Measurements from ENCODE around the gene TRIM45.
"Not testable (repeated sequence)": the region's sequence is repeated elsewhere in the genome, so short reads cannot be mapped to it uniquely, and the experiment has no call there.

The TRIM45 gene, protein sequence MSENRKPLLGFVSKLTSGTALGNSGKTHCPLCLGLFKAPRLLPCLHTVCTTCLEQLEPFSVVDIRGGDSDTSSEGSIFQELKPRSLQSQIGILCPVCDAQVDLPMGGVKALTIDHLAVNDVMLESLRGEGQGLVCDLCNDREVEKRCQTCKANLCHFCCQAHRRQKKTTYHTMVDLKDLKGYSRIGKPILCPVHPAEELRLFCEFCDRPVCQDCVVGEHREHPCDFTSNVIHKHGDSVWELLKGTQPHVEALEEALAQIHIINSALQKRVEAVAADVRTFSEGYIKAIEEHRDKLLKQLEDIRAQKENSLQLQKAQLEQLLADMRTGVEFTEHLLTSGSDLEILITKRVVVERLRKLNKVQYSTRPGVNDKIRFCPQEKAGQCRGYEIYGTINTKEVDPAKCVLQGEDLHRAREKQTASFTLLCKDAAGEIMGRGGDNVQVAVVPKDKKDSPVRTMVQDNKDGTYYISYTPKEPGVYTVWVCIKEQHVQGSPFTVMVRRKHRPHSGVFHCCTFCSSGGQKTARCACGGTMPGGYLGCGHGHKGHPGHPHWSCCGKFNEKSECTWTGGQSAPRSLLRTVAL

DNA sequence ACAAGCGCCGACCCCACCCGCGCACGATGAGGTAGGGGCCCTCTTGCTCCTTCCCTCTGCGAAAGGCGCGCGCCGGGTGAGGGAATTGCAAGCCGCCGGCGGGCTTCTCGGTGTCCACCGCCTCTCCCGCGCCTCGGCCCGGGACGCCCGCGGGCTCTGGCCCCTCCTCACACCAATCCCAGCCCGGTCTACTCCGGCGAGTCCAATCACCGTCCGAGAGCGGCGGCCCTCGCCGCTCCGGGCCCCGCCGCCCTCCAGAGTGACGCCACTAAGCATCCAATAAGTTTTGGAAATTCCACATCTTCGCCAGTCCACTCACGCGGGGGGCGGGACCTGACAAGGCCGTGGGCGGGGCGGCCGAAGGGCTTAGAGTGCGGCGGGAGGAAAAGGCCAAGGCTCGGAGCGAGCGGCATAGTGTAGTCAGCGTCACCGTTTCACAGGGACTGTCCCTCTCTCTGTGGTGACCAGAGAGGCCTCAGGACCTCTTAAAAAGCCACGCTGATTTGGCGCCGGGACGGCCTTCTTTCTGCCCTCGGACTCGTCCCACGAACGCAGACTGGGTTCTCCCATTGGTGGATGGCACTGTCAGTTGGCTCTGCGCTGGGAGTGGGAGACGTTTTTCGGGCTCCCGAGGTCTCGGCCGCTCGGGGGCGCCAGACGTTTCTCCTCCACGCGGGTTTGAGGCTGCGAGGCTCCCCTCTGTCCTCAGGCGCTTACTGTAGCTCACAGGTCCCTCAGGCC is at the start of gene TRIM45:
Gene TRIM45, minus strand, starts transcription at position 161 of the 741 bp plus-strand sequence. CDS start 548 bp downstream, outside the sequence.
- peak; percentile 72 for DNase-seq (ENCODE audit: low read depth)

DNA sequence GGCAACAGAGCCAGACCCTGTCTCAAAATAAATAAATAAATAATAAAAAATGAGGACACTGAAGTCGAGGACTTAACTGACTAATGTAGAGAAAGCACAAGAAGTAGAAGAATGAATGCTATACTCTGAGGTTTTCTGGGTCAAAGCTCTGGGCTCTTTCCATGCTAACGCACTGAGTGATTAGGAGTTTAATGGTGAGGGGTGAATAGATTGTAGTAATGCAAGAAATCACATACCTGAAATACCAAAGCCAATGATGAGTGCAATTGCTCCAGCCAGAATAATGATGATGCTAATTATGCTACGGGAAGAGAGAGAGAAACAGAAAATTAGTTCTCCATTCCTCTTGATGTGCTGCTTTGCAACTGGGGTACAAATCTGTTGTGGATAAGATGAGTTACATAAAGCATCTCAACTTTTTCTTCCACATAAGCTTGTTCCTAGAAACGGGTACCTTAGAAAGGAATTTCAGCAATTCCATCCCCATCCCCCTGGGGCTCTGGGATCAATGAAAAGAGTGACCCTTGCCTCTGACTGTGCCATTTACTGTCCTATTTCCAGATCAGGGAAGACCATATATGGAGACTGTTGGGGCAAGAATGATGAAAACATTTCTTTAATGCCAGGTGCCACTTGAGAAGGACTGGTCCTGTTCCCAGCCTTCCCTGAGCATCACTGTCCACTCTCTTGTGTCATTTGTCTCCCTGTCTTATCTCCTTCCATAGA is 48.5 kb upstream of the TRIM45 start:
- no peak for DNase-seq (ENCODE audit: low read depth)

DNA sequence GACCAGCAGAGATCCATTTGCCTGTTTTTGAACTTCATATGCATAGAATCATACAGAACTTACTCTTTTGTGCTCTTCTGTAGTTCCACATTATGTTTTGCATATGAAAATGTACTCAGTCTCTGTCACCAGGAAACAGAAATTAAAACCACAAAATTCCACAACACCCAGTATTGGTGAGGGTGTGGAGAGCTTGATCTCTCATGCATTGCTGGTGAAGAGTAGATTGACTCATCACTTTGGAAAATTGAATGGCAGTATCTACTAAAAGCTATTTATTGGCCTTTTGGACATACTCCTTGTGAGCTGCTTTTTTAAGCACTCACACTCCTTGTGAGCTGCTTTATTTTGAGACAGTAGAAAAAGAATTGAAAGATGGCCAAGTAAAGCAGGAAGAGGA is 45.9 kb upstream of the TRIM45 start:
- no peak for DNase-seq (ENCODE audit: low read depth)

DNA sequence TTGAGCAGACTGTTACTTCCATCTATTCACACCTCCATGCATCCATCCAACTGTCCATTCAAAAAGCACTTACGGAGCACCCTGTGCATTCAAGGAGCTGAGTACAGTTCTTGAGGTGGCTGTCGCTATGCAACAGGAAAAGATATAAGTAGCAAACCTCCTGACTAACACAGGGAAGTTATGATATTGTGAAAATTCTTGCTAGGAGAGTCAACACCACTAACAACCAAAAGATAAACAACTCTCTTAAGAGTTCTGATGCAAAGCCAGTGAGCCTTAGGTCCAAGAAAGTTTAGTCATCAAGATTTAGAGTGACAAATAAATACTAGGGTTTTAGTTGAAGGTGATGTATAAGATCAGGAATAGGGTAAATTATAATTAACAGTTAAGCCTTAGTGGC is 44.5 kb upstream of the TRIM45 start:
- DNase-seq (ENCODE audit: low read depth): no peak

DNA sequence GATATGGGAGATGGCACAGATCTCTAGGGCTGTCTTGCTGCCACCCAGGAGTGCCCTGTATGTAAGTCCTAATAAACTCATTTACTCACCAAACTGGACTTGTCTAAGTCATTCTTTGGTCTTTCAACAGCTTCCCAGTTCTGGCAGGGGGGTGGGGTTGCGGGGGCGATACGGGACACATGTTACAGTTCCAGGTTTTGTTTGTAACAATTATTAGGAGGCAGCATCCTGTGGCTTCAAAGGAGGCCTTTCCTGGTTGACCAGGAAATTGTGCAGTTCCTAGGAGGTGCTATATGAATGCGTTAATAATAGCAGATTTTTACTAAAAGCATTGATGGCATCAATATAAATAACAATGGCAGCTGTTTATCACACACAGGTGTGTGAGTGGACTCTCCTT is 42.7 kb upstream of the TRIM45 start:
- no peak for DNase-seq (ENCODE audit: low read depth)

DNA sequence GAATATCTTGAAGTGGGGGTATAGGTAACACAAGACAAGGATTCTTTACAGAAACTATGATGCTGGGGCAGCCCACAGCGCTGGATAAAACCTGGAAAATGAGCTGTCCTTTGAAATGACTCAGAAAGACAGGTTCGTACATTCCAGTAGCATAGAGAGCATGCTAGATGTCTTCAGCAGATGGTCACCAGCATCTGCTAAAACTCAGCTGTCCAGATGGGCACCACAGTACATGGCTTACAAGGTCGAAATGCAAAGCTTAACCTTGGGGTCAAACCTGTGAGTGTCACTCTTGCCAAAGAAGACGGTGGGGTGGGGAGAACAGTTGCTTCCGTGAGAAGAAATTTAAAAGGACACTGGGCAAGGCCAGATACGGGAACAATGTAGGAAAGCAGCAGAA is 41.3 kb upstream of the TRIM45 start:
- DNase-seq (ENCODE audit: low read depth): no peak

DNA sequence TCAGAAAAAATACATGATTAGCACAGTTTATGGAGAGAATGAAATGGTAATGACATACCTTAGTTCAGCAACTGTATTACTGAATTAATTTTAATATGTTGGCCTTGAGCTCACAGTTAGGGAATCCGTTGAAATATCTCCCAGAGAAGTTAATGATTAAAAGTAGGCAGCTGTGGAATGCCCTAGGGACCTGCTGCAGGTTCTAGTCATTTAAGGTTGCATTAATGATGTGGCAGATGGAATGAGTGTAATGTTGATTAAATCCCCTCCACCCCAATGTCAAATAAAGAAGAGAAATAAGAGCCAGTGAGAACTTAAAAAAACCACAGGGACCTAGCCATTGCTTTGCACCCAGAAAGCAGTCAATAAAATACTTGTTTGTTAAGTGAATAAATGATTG is 40.3 kb upstream of the TRIM45 start:
- no peak for DNase-seq (ENCODE audit: low read depth)

DNA sequence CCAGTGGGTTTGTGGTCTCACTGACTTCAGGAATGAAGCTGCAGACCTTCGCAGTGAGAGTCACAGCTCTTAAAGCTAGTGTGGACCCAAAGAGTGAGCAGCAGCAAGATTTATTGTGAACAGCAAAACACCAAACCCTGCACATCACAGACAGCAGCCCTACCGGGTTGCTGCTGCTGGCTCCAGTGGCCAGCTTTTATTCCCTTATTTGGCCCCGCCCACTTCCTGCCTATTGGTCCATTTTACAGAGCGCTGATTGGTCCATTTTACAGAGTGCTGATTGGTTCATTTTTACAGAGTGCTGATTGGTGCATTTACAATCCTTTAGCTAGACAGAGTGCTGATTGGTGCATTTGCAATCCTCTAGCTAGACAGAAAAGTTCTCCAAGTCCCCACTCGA is 29.8 kb upstream of the TRIM45 start:
- DNase-seq (ENCODE audit: low read depth): not testable (repeated sequence)

DNA sequence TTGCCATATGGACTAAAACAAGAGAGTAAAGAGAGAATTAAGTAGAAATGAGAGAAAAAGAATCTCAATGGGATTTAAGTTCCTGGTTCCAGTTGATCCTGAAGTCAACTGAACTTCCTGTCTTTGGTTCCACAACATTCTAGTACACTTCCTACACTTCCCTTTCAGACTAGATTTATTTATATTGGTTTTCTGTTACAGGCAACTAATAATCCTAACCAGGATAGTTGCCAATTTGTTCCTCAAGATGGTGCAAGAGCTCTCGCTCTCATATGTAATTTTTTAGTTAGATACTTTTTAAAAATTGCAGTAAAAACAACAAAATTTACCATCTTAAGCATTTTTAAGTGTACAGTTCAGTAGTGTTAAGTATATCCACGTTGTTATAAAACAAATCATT is 28.8 kb upstream of the TRIM45 start:
- DNase-seq (ENCODE audit: low read depth): no peak

DNA sequence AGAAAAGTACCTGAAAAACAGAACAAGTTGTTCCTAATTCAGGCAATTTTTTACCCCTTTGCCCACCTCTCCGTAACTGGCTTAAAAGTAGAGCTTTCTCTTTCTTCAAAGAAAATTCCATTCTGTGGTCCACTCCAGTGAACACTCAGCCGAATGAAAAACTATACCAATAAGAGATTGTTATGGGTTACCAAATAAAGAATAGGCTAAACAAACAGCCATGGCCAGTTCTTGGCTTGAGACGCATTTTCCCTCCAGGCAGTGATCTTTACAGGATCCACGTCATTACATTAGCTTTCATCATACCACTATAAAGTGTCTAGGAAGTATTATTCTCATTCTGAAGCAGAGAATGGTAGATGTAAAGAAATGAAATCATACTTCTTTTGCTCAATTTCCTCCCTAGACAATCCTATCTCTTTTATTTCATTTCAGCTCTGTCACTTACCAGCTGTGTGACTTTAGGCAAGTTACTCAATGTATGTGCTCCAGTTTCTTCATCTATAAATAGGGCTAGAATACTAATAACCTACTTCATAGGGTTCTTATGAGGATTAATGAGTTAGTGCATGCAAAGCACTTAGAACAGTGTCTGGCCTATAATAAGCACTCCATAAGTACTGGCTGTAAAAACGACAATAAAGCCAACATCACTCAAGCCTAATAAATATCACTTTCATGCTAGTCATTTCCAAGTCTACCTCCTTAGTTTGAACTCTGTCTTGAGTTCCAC is 26.5 kb upstream of the TRIM45 start:
- no peak for DNase-seq (ENCODE audit: low read depth)

DNA sequence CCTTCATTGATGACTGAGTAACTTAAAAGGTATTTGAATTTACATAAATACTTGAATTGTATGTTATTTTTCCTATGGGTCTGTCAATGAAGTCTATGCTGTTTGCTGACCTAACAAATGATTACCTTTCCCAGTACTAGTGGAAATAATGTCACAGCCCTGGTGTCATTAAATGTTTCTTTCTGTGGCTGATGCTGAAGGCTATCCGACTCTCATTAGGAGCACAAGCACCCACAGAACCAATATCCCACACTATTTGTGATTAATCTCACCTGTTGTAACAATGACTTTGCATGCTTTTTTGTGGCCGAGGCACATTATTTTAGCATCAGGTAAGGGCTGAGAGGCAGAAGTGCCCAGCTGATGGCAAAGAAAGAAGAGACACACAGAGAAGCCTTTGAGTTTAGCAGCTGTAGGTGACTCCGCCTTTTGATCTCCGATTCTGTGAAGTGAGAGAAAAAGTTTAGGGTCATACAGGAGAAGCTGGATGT is 25.8 kb upstream of the TRIM45 start:
- DNase-seq (ENCODE audit: low read depth): no peak

DNA sequence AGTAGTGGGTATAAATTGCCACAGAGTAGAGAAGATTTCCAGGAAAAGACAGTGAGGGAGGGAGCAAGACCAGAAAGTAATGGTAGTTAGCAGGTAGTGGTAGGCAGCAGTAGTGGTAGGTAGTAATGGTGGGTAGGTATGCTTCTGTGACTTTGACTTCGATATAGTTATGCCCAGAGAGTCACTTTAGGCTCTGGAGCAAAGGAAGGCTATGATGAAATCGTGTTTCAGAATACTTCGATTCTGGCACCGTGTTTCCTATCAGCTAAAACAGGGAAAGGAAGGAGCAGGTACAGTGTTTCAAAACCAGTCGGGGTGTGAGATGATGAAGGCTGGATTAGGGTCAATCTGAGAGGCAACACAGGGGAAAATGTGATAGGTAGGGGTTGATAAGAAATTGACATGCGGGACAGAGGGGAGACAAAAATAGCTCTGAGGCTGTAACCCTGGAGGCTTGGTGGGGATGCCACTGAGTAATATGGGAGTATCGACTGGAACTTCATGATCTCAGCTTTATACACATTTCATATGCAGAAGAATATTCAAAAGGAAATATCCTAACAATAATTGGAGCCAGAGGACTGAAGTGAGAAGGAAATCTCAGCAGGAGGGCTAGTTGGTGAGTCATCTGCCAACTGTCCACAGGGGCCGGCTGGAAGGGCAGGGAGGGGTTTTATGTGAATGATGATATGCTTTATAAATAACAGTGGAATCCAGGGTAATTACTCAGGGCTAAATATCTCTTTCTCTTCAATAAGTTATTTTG is 25.2 kb upstream of the TRIM45 start:
- no peak for DNase-seq (ENCODE audit: low read depth)

DNA sequence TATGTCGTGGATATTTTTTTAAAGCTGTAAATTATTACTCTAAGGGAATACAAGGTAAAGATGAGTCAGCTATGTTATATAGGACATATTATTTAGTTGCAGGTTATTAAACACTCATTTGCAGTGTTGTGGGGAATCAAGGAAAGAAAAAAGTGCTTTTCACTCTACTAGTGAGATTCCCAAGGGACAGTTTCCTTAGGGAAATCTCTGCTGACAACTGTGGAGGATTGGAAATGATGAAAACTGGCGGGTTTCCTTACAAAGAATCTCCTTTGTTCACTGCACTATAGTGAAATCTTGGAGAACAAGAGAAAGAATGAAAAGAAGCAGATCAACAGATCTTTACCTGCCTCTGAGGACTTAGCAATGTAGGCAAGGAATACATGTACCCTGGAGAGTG is 24.5 kb upstream of the TRIM45 start:
- no peak for DNase-seq (ENCODE audit: low read depth)

DNA sequence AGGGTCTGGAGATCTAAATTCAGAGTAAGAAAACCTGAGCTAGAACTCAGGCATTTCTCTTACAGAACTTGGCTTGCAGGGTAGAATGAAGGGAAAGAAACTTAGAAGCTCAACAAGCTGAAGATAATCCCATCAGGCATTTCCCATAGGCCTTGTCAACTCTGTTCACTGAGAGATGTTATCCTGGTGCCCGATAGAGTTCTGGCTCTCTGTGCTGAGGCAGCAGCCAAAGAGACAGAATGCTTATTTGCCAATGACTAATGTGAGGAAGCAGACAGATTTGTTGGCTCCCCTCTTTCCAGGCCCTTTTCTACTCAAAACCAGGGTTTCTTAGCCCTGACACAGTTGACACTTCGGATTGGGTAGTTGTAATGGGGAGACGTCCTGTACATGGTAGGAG is 22.3 kb upstream of the TRIM45 start:
- DNase-seq (ENCODE audit: low read depth): no peak

DNA sequence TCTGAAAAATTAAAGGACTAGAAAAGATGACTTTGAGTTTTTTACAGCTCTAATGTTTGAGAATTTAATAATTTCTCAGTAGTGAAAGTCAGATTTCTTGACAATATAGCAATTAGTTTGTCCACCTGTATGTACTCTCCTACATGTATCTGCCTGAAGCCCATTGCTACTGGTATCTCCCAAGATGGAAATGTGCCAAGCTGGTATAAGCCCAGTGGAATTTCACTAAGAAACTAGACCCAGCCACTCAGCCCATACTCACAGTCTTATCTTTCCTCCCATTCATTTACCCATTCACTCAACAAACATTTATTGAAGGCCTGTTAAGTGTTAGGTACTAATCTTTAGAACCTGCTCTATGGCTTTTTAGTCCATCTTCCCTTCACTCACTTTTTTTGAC is 21.6 kb upstream of the TRIM45 start:
- DNase-seq (ENCODE audit: low read depth): no peak

DNA sequence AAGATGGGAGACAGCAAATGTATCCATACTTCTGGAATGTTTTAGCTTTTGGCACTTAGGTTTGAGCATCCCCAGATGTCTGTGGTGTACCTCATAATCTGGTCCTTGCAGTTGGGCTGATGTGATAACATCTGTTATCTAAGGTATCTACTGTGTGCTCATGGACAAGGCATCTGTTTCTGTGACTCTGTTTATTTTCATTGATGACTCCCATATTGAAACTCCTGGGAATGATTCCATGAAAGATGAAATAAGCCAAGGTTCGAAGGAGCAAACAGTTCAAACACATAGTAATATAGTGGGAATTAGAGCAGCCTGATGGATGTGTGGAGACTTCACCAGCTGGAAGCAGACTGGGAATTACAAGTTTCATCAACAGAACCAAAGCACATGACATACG is 20.7 kb upstream of the TRIM45 start:
- DNase-seq (ENCODE audit: low read depth): no peak

DNA sequence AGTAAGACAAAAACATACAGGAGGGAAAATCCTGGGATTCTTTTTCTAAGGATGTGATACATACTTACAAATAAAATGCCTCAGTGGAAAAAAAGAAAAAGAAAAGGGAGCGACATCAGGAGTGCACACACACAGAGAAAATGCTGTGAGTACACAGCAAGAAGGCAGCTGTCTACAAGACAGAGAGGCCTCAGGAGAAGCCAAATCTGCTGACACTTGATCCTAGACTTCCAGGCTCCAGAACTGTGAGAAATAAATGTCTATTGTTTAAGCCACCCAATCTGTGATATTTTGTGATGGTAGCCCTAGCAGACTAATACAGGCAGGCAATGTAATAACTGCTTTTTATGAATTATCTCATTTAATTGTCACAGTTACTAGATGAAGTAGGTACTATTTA is 17.0 kb upstream of the TRIM45 start:
- DNase-seq (ENCODE audit: low read depth): no peak

DNA sequence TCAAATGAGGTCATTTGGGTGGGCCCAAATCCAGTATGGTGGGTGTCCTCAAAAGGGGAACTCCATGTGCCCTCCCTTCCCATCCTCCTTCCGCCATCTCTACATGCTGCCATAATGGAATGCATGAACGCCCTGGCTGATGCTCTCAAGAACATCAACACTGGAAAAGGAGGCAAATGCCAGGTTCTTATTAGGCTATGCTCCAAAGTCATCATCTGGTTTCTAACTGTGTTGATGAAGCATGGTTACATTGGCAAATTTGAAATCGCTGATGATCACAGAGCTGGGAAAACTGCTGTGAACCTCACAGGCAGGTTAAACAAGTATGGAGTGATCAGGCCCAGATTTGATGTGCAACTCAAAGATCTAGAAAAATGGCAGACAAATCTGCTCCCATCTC is 16.6 kb upstream of the TRIM45 start:
- no peak for DNase-seq (ENCODE audit: low read depth)

DNA sequence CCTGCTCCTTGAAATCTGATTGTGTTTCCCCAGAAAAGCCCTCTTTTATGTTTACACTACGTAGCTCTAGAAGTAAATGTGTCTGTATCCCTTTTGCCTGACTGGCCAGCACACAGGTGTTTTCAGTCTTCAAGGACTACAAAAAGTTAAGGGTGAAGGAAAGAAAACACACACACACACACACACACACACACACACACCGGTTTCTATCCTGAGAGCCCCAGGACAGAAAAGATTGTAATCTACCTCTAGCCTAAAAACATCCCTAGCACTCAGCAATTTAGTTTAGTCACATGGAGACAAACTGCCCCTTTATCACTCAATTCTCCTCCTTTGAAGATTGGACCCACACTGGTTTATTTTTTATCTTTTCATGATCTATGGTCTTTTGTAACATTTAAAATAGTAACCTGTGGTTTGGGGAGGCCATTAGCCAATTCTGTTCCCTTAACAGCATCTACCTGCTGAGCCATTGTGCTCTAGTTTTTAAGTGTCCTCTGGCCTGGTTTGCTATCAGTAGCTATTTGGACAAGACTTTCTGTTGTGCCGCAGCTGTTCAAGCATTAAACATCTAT is 15.8 kb upstream of the TRIM45 start:
- no peak for DNase-seq (ENCODE audit: low read depth)

DNA sequence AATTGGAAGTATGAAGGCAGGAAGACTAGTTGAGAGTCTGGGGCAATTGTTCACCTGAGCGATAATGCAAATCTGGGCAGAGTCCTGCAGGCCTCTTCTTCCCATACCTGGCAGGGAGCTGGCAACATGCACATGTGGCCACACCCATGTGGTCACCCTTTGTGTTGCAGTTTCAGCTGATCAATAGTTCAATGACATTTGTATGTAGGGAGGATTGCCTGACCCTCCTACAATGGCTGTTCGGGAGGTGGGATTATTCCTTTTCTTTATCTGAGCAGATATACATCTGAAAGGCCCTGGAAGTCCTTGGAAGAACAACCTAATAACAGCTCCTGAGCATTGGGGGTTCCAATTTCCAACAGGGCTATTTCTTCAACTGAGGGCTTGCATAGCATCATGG is 15.2 kb upstream of the TRIM45 start:
- DNase-seq (ENCODE audit: low read depth): no peak

DNA sequence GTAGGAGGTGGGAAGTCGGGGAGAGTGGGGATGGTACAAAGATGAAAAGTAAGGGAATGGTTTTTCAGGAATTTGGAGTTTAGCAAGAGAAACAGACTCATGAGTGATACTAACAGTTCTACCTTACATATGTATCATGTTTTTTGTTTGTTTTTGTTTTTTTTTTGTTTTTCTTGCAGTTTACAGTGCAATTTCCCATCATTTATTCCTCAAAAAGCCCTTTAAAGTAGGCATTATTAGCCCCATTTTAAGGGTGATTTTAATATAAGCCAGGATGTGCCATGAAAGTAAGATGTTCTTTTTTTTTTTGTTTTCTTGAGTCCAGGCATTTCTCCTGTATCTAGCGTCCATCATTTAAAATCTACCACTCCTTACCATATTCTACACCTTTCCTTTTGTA is 13.8 kb upstream of the TRIM45 start:
- DNase-seq (ENCODE audit: low read depth): no peak

Measured in stimulated activated CD8-positive, alpha-beta memory T cell treated with anti-CD3 and anti-CD28 coated beads, Interleukin-12 subunit alpha, Interleukin-12 subunit beta, amount 100 ng/mL, for 4 hours (primary cell).